WTC11 (cell line): ENCODE measurements around the gene DSG2.

ENCODE experiments used
- CTCF ChIP-seq: fragments of 200-600 bp; IDR thresholded peaks from 2 replicates; pipeline ENCODE4 v1.8.0; 2022; ENCODE audit warnings: antibody characterized with exemption
- IRF2 ChIP-seq: sonication (generic); formaldehyde crosslinking; IDR thresholded peaks from 2 replicates; pipeline ENCODE4 v1.8.0; 2022; ENCODE audit warnings: low read depth, missing genetic modification reagents, borderline replicate concordance
- ZNF396 ChIP-seq: fragments of 250-450 bp; sonication (Bioruptor Pico); IDR thresholded peaks from 2 replicates; pipeline ENCODE4 v1.8.0; 2021; ENCODE audit warnings: mild to moderate bottlenecking, moderate library complexity, borderline replicate concordance

GRCh38 chr18:31513189-31513935 lies 15.4 kb downstream of the DSG2 start:
- no peak for TF ChIP-seq IRF2 (CRISPR knock-in tag)
- TF ChIP-seq ZNF396 = no peak
- TF ChIP-seq CTCF = no peak
